HepG2 (cell line): ENCODE data around the gene PHF23. TPM values are rescaled to one million over a fixed set of nuclear protein-coding genes. Genes with fewer than 3 reads are reported as not detected.
A peak's percentile ranks its signal among the peaks of the same experiment; 100 is the strongest.

Experiments used
- ETV5 ChIP-seq: IDR thresholded peaks from 2 replicates; pipeline ENCODE4 v1.6.1; 2018; ENCODE audit warnings: missing biosample characterization, missing genetic modification reagents, inconsistent platforms, borderline replicate concordance
- EZH2 ChIP-seq: conservative IDR thresholded peaks from 2 replicates; pipeline ENCODE4 v1.6.1; 2012; ENCODE audit warnings: mild to moderate bottlenecking, low read depth, low read length, moderate library complexity
- FLYWCH1 ChIP-seq: sonication (generic); formaldehyde crosslinking; IDR thresholded peaks from 2 replicates; pipeline ENCODE4 v1.8.1; 2023; ENCODE audit warnings: mild to moderate bottlenecking, missing genetic modification reagents
- KLF13 ChIP-seq: sonication (generic); formaldehyde crosslinking; IDR thresholded peaks from 2 replicates; pipeline ENCODE4 v1.4.0; 2020; ENCODE audit warnings: mild to moderate bottlenecking, missing genetic modification reagents
- MZF1 ChIP-seq: sonication (generic); formaldehyde crosslinking; IDR thresholded peaks from 2 replicates; pipeline ENCODE4 v1.8.1; 2023; ENCODE audit warnings: mild to moderate bottlenecking, missing genetic modification reagents, borderline replicate concordance
- NFKB2 ChIP-seq: sonication (generic); formaldehyde crosslinking; IDR thresholded peaks from 2 replicates; pipeline ENCODE4 v1.4.0; 2020; ENCODE audit warnings: missing genetic modification reagents, borderline replicate concordance
- NR2C2 ChIP-seq: sonication (generic); formaldehyde crosslinking; IDR thresholded peaks from 2 replicates; pipeline ENCODE4 v1.4.0; 2020; ENCODE audit warnings: missing genetic modification reagents, mild to moderate bottlenecking, moderate library complexity, borderline replicate concordance
- RAD21 ChIP-seq: fragments of 450-650 bp; formaldehyde crosslinking; IDR thresholded peaks from 2 replicates; pipeline ENCODE4 v1.5.0; 2020; ENCODE audit warnings: mild to moderate bottlenecking
- REL ChIP-seq: sonication (generic); formaldehyde crosslinking; conservative IDR thresholded peaks from 2 replicates; pipeline ENCODE4 v1.8.0; 2022; ENCODE audit warnings: mild to moderate bottlenecking, missing genetic modification reagents, moderate library complexity
- SNRNP70 ChIP-seq: fragments of 200-400 bp; formaldehyde crosslinking; IDR thresholded peaks from 2 replicates; pipeline ENCODE4 v1.6.1; 2017; ENCODE audit warnings: mild to moderate bottlenecking, low read depth, low read length, moderate library complexity
- SRF ChIP-seq: IDR thresholded peaks from 2 replicates; pipeline ENCODE4 v1.6.1; 2011; ENCODE audit warnings: mild to moderate bottlenecking, low read depth, low read length, moderate library complexity
- TCF12 ChIP-seq, 2 experiments: fragments of 450-650 bp in 1 of 2; sonication (generic) in 1 of 2; formaldehyde crosslinking in 1 of 2; IDR thresholded peaks; 2 replicates each; pipeline versions ENCODE4 v1.6.1 to v1.8.0; 2017 to 2022; ENCODE audit warnings: antibody characterized with exemption in 1 of 2, mild to moderate bottlenecking in 1 of 2, missing genetic modification reagents in 1 of 2, moderate library complexity in 1 of 2
- ZBTB42 ChIP-seq: sonication (generic); formaldehyde crosslinking; IDR thresholded peaks from 2 replicates; pipeline ENCODE4 v1.5.0; 2020; ENCODE audit warnings: mild to moderate bottlenecking, missing genetic modification reagents
- ZC3H4 ChIP-seq: sonication (generic); formaldehyde crosslinking; IDR thresholded peaks from 2 replicates; pipeline ENCODE4 v1.4.0; 2020; ENCODE audit warnings: missing genetic modification reagents, borderline replicate concordance
- ZNF282 ChIP-seq: fragments of 450-650 bp; IDR thresholded peaks from 2 replicates; pipeline ENCODE4 v1.6.1; 2018; ENCODE audit not compliant: partially characterized antibody
- ZNF569 ChIP-seq: sonication (generic); formaldehyde crosslinking; IDR thresholded peaks from 2 replicates; pipeline ENCODE4 v1.5.0; 2020; ENCODE audit warnings: mild to moderate bottlenecking, missing genetic modification reagents, moderate library complexity, borderline replicate concordance
- polyA plus RNA-seq, 8 experiments: library from polyadenylated mRNA; depleted of rRNA in 3 of 8; stranded (reverse) in 7 of 8; unstranded in 1 of 8; fragments of >200 nt; fragmentation: Illumina TruSeq in 4 of 8; extraction: Trizol in 4 of 8; gene quantifications; 2 replicates each; pipeline versions ENCODE4 v1.2.1 to v1.2.3, GENCODE V29; 2011 to 2016; ENCODE audit warnings: low read depth in 4 of 8, missing spikeins in 1 of 8, mixed read lengths in 1 of 8; ENCODE audit not compliant: insufficient read depth in 1 of 8
- total RNA-seq, 5 experiments: library from RNA; depleted of rRNA; stranded (reverse); fragments of >200 nt; fragmentation: Illumina TruSeq; extraction: Trizol; gene quantifications; 2 replicates each; pipeline ENCODE4 v1.2.3, GENCODE V29; 2016; ENCODE audit warnings: low read depth in 1 of 5
- TF ChIP-seq, protein P1 (sequence below): sonication (generic); formaldehyde crosslinking; IDR thresholded peaks from 2 replicates; pipeline ENCODE4 v1.4.0; 2020; ENCODE audit warnings: missing genetic modification reagents, mild to moderate bottlenecking, borderline replicate concordance
- TF ChIP-seq, protein P2 (sequence below): sonication (generic); formaldehyde crosslinking; IDR thresholded peaks from 2 replicates; pipeline ENCODE4 v1.8.0; 2022; ENCODE audit warnings: missing genetic modification reagents, low read depth, mild to moderate bottlenecking, borderline replicate concordance
- TF ChIP-seq, protein P3 (sequence below): sonication (generic); formaldehyde crosslinking; IDR thresholded peaks from 2 replicates; pipeline ENCODE4 v1.5.1; 2020; ENCODE audit warnings: missing genetic modification reagents, mild to moderate bottlenecking, borderline replicate concordance
- TF ChIP-seq, protein P4 (sequence below): sonication (generic); formaldehyde crosslinking; IDR thresholded peaks from 2 replicates; pipeline ENCODE4 v1.4.0; 2020; ENCODE audit warnings: missing genetic modification reagents

PHF23 gene
- total and polyA plus RNA-seq, 2 of the 13 experiments (the other 11 are each of a cell fraction or from before 2014, with no cell fraction given), result 27.6 to 33.2 TPM

DNA sequence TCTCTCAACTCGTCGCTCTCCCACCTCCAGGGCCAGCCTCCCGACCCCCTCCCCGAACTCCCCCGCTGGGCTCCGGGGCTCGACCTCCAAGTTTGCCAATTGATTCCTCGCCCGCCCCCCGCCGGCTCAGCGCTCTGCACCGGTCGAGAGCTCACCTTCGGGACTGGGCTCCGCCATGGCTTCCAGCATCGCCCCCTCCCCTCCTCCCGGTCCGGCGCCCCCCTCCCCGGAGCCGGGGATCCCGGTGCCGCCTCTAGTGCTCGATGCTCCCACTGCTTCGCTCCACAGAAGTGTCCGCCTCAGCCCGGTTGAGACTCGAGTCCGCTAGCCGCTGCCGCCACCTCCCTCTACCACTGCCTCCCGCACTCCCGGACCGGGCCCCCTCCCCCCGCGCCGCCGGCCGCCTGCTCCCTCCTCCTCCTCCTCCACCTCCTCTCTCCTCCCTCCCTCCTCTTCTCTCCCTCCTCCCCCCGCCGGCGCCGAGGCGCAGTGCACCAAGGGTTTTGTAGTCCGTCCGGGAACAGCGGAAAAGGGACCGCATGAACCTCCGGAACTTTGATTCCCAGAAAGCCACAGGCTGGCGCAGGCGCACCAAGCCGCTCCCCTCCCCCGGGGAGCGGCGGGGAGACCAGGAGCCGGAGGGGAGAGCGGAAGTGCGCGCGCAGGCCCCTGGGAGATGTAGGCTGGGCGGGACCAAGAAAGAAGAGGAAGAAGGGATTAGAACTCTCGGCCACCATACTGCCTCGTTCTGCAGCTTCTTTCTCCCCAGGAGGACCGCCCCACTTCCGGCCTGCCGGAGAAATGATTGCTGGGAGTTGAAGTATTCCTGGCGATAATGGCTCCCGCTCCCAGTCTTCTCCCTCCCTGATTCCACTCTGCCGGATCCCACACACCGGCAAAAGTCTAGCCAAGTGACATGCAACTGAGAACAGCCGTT lies at the start of gene PHF23 (continued):
- TF ChIP-seq, protein P1, sequence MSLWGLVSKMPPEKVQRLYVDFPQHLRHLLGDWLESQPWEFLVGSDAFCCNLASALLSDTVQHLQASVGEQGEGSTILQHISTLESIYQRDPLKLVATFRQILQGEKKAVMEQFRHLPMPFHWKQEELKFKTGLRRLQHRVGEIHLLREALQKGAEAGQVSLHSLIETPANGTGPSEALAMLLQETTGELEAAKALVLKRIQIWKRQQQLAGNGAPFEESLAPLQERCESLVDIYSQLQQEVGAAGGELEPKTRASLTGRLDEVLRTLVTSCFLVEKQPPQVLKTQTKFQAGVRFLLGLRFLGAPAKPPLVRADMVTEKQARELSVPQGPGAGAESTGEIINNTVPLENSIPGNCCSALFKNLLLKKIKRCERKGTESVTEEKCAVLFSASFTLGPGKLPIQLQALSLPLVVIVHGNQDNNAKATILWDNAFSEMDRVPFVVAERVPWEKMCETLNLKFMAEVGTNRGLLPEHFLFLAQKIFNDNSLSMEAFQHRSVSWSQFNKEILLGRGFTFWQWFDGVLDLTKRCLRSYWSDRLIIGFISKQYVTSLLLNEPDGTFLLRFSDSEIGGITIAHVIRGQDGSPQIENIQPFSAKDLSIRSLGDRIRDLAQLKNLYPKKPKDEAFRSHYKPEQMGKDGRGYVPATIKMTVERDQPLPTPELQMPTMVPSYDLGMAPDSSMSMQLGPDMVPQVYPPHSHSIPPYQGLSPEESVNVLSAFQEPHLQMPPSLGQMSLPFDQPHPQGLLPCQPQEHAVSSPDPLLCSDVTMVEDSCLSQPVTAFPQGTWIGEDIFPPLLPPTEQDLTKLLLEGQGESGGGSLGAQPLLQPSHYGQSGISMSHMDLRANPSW, result no peak
- TF ChIP-seq RAD21 (CRISPR knock-in tag), result 0 out of 2 replicates have a peak, but pooled peaks have one; percentile 9
- TF ChIP-seq ZNF569, result no peak
- TF ChIP-seq NR2C2, result peak; percentile 88
- no peak for TF ChIP-seq FLYWCH1 (CRISPR knock-in tag)
- TF ChIP-seq EZH2, result no peak
- TF ChIP-seq ZBTB42 (CRISPR knock-in tag), result no peak
- TF ChIP-seq, protein P2, sequence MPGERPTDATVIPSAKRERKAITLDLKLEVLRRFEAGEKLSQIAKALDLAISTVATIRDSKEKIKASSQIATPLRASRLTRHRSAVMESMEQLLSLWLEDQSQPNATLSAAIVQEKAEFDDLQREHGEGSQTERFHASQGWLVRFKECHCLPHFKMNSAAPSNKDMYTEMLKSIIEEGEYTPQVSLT (CRISPR knock-in tag), result no peak
- TF ChIP-seq, protein P3, sequence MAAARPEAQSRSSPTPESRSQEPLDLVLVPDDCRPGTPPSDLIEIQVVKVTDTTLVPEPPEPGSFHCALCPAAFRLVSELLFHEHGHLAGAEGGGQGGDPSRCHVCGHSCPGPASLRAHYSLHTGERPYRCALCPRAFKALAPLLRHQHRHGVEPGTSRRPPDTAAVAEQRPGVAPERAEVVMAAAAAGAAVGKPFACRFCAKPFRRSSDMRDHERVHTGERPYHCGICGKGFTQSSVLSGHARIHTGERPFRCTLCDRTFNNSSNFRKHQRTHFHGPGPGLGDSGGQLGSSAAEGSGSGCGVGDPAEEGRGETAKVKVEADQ (CRISPR knock-in tag), result peak; percentile 77; the same call in 1 of the 2 replicates
- peak; percentile 82 for TF ChIP-seq ETV5 (CRISPR knock-in tag)
- TF ChIP-seq TCF12 (IDR thresholded peaks at IDR 0.05), result no peak
- no peak for TF ChIP-seq TCF12 (CRISPR knock-in tag; IDR thresholded peaks at IDR 0.05)
- no peak for TF ChIP-seq NFKB2
- no peak for TF ChIP-seq ZNF282
- no peak; the same call in 1 of the 2 replicates for TF ChIP-seq REL
- no peak for TF ChIP-seq KLF13 (CRISPR knock-in tag)
- TF ChIP-seq, protein P4, sequence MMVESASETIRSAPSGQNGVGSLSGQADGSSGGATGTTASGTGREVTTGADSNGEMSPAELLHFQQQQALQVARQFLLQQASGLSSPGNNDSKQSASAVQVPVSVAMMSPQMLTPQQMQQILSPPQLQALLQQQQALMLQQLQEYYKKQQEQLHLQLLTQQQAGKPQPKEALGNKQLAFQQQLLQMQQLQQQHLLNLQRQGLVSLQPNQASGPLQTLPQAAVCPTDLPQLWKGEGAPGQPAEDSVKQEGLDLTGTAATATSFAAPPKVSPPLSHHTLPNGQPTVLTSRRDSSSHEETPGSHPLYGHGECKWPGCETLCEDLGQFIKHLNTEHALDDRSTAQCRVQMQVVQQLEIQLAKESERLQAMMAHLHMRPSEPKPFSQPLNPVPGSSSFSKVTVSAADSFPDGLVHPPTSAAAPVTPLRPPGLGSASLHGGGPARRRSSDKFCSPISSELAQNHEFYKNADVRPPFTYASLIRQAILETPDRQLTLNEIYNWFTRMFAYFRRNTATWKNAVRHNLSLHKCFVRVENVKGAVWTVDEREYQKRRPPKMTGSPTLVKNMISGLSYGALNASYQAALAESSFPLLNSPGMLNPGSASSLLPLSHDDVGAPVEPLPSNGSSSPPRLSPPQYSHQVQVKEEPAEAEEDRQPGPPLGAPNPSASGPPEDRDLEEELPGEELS (CRISPR knock-in tag), result no peak
- no peak for TF ChIP-seq ZC3H4 (CRISPR knock-in tag)
- TF ChIP-seq SRF, result no peak
- TF ChIP-seq MZF1 (CRISPR knock-in tag), result no peak
- no peak for TF ChIP-seq SNRNP70
